Measurements from ENCODE around the gene STON2.
"Not testable (repeated sequence)": the region's sequence is repeated elsewhere in the genome, so short reads cannot be mapped to it uniquely, and the experiment has no call there.

Gene STON2

GRCh38 chr14:81268016-81268416, 132.1 kb downstream of the STON2 start:
- DNase-seq (ENCODE audit: low spot score) = no peak

GRCh38 chr14:81265636-81266169, 134.4 kb downstream of the STON2 start:
- no peak for DNase-seq (ENCODE audit: low spot score)

- no peak for DNase-seq (ENCODE audit: low spot score)
Measured at GRCh38 chr14:81264671-81265070, 135.5 kb downstream of the STON2 start.

GRCh38 chr14:81263777-81264410, 136.2 kb downstream of the STON2 start:
- DNase-seq (ENCODE audit: low spot score) = no peak

GRCh38 chr14:81261176-81261575, 138.9 kb downstream of the STON2 start:
- DNase-seq (ENCODE audit: low spot score) = no peak

GRCh38 chr14:81260732-81261131, 139.4 kb downstream of the STON2 start:
- DNase-seq (ENCODE audit: low spot score) = no peak

- DNase-seq (ENCODE audit: low spot score) = no peak
Measured at GRCh38 chr14:81256289-81256960, 143.7 kb downstream of the STON2 start.

GRCh38 chr14:81252278-81252677, 147.8 kb downstream of the STON2 start:
- no peak for DNase-seq (ENCODE audit: low spot score)

- no peak for DNase-seq (ENCODE audit: low spot score)
Measured at GRCh38 chr14:81247271-81247766, 152.8 kb downstream of the STON2 start.

GRCh38 chr14:81246461-81247270, 153.5 kb downstream of the STON2 start:
- DNase-seq (ENCODE audit: low spot score) = no peak

GRCh38 chr14:81245771-81246170, 154.4 kb downstream of the STON2 start:
- DNase-seq (ENCODE audit: low spot score) = no peak

GRCh38 chr14:81244431-81244830, 155.7 kb downstream of the STON2 start:
- DNase-seq (ENCODE audit: low spot score) = not testable (repeated sequence)

- DNase-seq (ENCODE audit: low spot score) = no peak
Measured at GRCh38 chr14:81243499-81243898, 156.6 kb downstream of the STON2 start.

GRCh38 chr14:81236849-81237248, 163.3 kb downstream of the STON2 start:
- not testable (repeated sequence) for DNase-seq (ENCODE audit: low spot score)

- no peak for DNase-seq (ENCODE audit: low spot score)
Measured at GRCh38 chr14:81236138-81236537, 164.0 kb downstream of the STON2 start.

- no peak for DNase-seq (ENCODE audit: low spot score)
Measured at GRCh38 chr14:81235096-81235495, 165.0 kb downstream of the STON2 start.

- DNase-seq (ENCODE audit: low spot score) = no peak
Measured at GRCh38 chr14:81234278-81234677, 165.8 kb downstream of the STON2 start.

GRCh38 chr14:81233615-81234014, 166.5 kb downstream of the STON2 start:
- no peak for DNase-seq (ENCODE audit: low spot score)

- no peak for DNase-seq (ENCODE audit: low spot score)
Measured at GRCh38 chr14:81231540-81231939, 168.6 kb downstream of the STON2 start.

GRCh38 chr14:81224222-81224621, 175.9 kb downstream of the STON2 start:
- DNase-seq (ENCODE audit: low spot score) = no peak

- DNase-seq (ENCODE audit: low spot score) = not testable (repeated sequence)
Measured at GRCh38 chr14:81223788-81224187, 176.3 kb downstream of the STON2 start.

GRCh38 chr14:81222691-81223090, 177.4 kb downstream of the STON2 start:
- no peak for DNase-seq (ENCODE audit: low spot score)

- DNase-seq (ENCODE audit: low spot score) = no peak
Measured at GRCh38 chr14:81222126-81222525, 178.0 kb downstream of the STON2 start.

All from globus pallidus (tissue), 1 donor.